NT2/D1 (cell line): ENCODE results near the gene HUWE1.

Experiments used
- YY1 ChIP-seq: IDR thresholded peaks from 2 replicates; pipeline ENCODE4 v1.6.1; 2011; ENCODE audit not compliant: insufficient read length, insufficient read depth
- ZNF274 ChIP-seq: IDR thresholded peaks from 2 replicates; pipeline ENCODE4 v1.6.1; 2011; ENCODE audit warnings: mild to moderate bottlenecking, low read depth, low read length

- TF ChIP-seq ZNF274: no peak
- TF ChIP-seq YY1: no peak
These were observed 27.6 kb upstream of the HUWE1 start for GRCh38 chrX:53713987-53714579.
